ENCODE measurements around the gene SORBS1.

SORBS1 gene

DNA sequence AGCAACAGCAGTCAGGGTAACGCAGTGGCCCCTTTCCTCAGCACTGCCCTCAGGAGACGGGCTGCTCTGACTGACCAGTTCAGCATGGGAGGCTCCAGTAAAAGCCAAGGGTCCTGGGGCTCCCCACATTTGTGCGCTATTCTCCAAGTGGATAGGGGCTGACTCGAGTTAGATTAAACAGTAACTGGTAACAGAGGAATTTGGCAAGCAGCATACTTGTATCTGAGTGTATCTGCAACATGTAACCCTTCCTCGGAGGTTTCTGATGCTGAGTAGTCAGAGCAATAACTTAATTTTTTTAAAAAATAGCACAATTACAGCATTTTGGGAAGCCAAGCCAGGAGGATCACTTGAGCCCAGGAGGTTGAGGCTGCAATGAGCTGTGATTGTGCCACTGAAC, 22.8 kb downstream of the SORBS1 start:
- no peak for TF ChIP-seq CTCF (IDR thresholded peaks at IDR 0.05; ENCODE audit: control extremely low read depth, extremely low read depth, low read depth, missing control alignments)
- POLR2A ChIA-PET: no interaction called here
- DNase-seq (ENCODE audit: extremely low spot score): no peak
- CTCF ChIA-PET: no interaction called here

DNA sequence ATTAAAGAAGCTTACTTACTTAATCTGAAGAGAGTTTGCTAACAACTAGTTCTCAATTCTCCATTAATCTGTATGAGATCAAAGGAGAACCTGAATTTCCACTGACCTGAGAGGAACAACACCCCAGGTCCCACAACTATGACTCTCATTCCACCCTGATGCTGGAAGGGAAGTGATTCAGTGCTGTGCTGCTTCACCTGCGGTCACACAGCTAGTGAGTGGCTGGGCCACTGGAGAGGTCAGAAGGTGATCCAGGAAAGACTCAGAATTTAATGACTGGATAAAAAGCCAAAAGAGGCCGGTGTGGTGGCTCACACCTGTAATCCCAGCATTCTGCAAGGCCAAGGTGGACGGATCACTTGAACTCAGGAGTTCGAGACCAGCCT, 23.6 kb downstream of the SORBS1 start:
- no peak for DNase-seq (ENCODE audit: extremely low spot score)
- CTCF ChIA-PET: no interaction called here
- TF ChIP-seq CTCF (IDR thresholded peaks at IDR 0.05; ENCODE audit: control extremely low read depth, extremely low read depth, low read depth, missing control alignments): no peak
- POLR2A ChIA-PET: no interaction called here

DNA sequence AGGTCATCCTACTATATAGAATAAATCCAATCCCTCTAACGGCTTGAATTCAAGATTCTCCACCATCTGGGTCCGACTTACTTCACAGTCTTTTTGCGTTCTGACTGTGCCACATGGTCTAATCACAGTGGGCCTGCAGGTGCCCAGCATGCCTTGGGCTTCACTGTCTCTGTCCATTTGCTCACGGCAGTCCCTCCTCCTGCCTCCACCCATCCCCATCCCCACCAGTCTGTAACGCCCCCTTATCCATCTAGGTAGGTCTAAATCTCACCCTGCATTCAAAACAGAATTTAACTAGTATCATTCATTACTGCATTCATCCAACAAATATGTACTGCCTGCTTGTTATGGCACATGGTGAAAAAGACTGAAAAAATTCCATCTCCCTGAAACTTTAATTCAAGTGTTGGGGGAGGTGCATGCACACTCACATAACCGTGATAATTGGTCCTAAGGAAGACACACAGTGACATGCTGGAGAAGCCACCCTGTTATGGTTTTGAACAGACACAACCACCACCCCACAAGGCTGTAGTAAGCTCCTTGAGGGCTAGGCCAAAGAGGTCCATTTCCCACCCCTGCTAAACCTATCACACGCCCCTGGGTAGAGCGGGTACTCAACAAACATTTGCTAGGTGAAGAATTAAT, 24.2 kb downstream of the SORBS1 start:
- TF ChIP-seq CTCF (IDR thresholded peaks at IDR 0.05; ENCODE audit: control extremely low read depth, extremely low read depth, low read depth, missing control alignments): no peak
- no peak for DNase-seq (ENCODE audit: extremely low spot score)
- ChIA-PET CTCF (no interaction called here), POLR2A (no interaction called here)

- TF ChIP-seq CTCF (IDR thresholded peaks at IDR 0.05; ENCODE audit: control extremely low read depth, extremely low read depth, low read depth, missing control alignments): no peak
Observed at GRCh38 chr10:95536017-95536416, 25.2 kb downstream of the SORBS1 start.

GRCh38 chr10:95535526-95535925, 25.6 kb downstream of the SORBS1 start:
- no peak for TF ChIP-seq CTCF (IDR thresholded peaks at IDR 0.05; ENCODE audit: control extremely low read depth, extremely low read depth, low read depth, missing control alignments)

More at GRCh38 chr10:95536017-95536416, 25.2 kb downstream of the SORBS1 start:
- no peak for DNase-seq (ENCODE audit: extremely low spot score)
- ChIA-PET POLR2A (no interaction called here), CTCF (interaction anchor here (0.7 to 1.3 kb wide), 2 partner anchors 9 to 162 kb away, joined by 3 to 4 read pairs; no protein-coding TSS in a partner anchor)

DNA sequence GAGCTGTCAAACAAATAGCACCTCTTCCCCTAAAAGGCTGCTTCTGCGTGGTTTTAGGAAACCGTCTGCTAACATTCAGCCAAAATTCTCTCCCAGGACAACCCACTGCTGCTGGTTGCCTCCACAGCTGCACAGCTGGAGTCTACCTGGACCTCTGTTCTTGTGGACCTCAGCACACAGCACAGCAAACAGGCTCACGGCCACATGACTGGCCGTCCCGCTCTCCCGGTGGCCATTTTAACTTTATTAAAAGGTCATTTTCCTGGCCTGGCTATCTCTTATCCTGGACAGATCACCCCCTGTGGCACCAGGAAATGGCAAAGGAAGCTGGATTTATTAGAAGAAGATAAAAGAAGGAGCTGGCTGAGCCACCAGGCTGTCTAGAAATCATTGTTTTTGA, 27.6 kb downstream of the SORBS1 start:
- no peak for TF ChIP-seq CTCF (IDR thresholded peaks at IDR 0.05; ENCODE audit: control extremely low read depth, extremely low read depth, low read depth, missing control alignments)
- POLR2A ChIA-PET: no interaction called here
- no peak for DNase-seq (ENCODE audit: extremely low spot score)
- CTCF ChIA-PET: interaction anchor here (1.3 kb wide), 1 partner anchor 10 kb away, joined by 4 read pairs; no protein-coding TSS in a partner anchor

More at GRCh38 chr10:95535526-95535925, 25.6 kb downstream of the SORBS1 start:
- ChIA-PET POLR2A (no interaction called here), CTCF (interaction anchor here (1.3 kb wide), 1 partner anchor 9 kb away, joined by 3 read pairs; no protein-coding TSS in a partner anchor)
- DNase-seq (ENCODE audit: extremely low spot score): no peak
